ENCODE data around the gene SLC44A5. TPM values are rescaled to one million over a fixed set of nuclear protein-coding genes. Genes with fewer than 3 reads are reported as not detected.
"Not testable (repeated sequence)": the region's sequence is repeated elsewhere in the genome, so short reads cannot be mapped to it uniquely, and the experiment has no call there.

The SLC44A5 gene
- total RNA-seq, 3 donors from 2014 or later: 1.6 to 4.6 (median 4.2) TPM

DNA sequence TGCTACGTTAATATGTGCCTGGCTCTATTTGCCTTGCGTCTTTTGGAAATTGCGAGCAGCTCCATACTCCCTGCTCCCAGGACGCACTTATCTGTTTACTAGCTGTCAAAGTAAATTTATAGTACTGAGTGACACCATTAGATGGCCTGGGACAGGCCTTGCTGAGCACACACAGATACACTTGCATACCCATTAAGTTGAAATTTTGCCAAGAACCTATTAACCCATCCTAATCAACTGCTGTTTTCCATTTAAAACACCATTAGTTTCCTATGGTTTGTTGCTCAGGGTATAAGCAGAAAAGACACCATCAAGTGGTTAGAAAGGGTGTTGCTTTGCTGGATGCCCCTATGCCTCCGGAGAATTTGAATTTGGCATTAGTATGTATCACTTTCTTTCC, 187.3 kb downstream of the SLC44A5 start:
- DNase-seq: no peak
- TF ChIP-seq, protein P1, sequence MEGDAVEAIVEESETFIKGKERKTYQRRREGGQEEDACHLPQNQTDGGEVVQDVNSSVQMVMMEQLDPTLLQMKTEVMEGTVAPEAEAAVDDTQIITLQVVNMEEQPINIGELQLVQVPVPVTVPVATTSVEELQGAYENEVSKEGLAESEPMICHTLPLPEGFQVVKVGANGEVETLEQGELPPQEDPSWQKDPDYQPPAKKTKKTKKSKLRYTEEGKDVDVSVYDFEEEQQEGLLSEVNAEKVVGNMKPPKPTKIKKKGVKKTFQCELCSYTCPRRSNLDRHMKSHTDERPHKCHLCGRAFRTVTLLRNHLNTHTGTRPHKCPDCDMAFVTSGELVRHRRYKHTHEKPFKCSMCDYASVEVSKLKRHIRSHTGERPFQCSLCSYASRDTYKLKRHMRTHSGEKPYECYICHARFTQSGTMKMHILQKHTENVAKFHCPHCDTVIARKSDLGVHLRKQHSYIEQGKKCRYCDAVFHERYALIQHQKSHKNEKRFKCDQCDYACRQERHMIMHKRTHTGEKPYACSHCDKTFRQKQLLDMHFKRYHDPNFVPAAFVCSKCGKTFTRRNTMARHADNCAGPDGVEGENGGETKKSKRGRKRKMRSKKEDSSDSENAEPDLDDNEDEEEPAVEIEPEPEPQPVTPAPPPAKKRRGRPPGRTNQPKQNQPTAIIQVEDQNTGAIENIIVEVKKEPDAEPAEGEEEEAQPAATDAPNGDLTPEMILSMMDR (IDR thresholded peaks at IDR 0.05): no peak
- Histone ChIP-seq H3K9me3 (no peaks in the 10 kb centered on the region), H3K36me3 (ENCODE audit: low read depth) (no peaks in the 10 kb centered on the region), H3K4me3 (no peak overlapping the region), H3K4me1 (ENCODE audit: low read depth) (no peaks in the 10 kb centered on the region)
- intact Hi-C loops (cut with DNase I, micrococcal nuclease): no loop called here
- no peak for ATAC-seq

DNA sequence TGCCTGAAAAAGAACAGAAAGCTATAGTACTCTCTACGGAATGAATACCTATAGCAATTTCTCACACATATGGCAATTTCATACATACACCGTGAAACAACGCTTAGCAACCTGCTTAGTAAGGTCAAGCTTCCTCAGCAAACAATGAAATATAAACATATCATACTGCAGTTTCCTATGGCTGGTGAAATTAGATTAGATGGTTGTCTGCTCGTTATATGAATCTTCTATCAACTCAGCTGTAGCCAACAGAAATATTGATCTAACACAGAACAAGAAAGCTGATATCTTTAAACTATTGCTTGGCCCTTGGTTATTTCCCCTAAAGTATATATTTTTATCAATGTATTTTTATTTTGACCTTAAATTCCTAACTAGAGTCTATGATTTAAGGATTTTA, 187.8 kb downstream of the SLC44A5 start:
- no peaks in the 10 kb centered on the region for H3K4me1 ChIP-seq (ENCODE audit: low read depth)
- no peak for DNase-seq
- TF ChIP-seq, protein P1 (IDR thresholded peaks at IDR 0.05): no peak
- no peak overlapping the region for H3K4me3 ChIP-seq
- H3K9me3 ChIP-seq: no peaks in the 10 kb centered on the region
- intact Hi-C loops (cut with DNase I, micrococcal nuclease): no loop called here
- H3K36me3 ChIP-seq (ENCODE audit: low read depth): no peaks in the 10 kb centered on the region
- no peak for ATAC-seq

DNA sequence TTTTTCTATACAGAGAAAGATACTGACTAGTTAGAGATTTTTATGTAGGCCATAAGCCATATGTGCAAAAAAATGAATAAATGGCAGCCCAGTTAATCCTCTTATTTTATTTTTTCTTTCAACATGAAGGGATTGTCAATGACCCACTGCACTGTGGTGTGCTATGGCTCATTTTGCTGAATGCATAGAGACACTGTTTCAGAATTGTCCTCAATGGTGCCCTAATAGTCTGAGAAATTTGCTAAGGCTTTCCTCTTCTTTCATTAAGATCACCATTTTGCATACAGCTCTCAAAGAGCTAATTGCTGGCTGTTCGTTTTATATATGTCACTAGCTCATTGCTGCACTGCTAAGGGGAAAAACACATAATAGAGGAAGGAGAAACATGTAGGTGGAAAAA, 189.5 kb downstream of the SLC44A5 start:
- H3K4me3 ChIP-seq: no peak overlapping the region
- ATAC-seq (no peak), DNase-seq (no peak)
- no peaks in the 10 kb centered on the region for H3K4me1 ChIP-seq (ENCODE audit: low read depth)
- no peaks in the 10 kb centered on the region for H3K36me3 ChIP-seq (ENCODE audit: low read depth)
- intact Hi-C loops (cut with DNase I, micrococcal nuclease): no loop called here
- TF ChIP-seq, protein P1 (IDR thresholded peaks at IDR 0.05): no peak
- no peaks in the 10 kb centered on the region for H3K9me3 ChIP-seq

DNA sequence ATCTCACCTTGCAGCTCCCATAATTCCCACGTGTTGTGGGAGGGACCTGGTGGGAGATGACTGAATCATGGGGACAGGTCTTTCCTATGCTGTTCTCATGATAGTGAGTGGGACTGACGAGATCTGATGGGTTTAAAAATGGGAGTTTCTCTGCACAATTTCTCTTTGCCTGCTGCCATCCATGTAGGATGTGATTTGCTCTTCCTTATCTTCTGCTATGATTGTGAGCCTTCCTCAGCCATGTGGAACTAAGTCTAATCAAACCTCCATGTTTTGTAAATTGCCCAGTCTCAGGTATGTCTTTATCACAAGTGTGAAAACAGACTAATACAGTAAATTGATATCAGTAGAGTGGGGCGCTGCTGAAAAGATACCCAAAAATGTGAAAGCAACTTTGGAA, 195.7 kb downstream of the SLC44A5 start:
- TF ChIP-seq, protein P1 (IDR thresholded peaks at IDR 0.05): no peak
- Histone ChIP-seq H3K36me3 (ENCODE audit: low read depth) (no peaks in the 10 kb centered on the region), H3K9me3 (peaks cover 3% of the 10 kb centered on the region), H3K4me1 (ENCODE audit: low read depth) (no peaks in the 10 kb centered on the region), H3K4me3 (no peak overlapping the region)
- intact Hi-C loops (cut with DNase I, micrococcal nuclease): no loop called here
- ATAC-seq: no peak
- DNase-seq: no peak

DNA sequence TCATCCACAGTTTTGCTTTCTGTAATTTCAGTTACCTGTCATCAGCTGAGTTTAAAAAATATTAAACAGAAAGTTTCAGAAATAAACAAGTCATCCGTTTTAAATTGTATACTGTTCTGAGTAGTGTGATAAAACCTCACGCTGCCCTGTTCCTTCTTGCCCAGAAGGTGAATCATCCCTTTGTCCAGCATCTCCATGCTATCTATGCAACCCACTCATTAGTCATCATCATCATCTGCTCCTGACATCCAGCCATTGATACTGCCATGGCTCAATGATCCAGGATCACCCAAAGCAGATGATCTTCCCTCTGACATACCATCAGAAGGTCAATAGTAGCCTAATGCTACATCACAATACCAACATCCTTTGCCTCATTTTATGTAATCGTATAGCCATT, 198.3 kb downstream of the SLC44A5 start:
- H3K4me3 ChIP-seq: no peak overlapping the region
- intact Hi-C loops (cut with DNase I, micrococcal nuclease): no loop called here
- TF ChIP-seq, protein P1 (IDR thresholded peaks at IDR 0.05): no peak
- peaks cover 3% of the 10 kb centered on the region for H3K9me3 ChIP-seq
- DNase-seq (no peak), ATAC-seq (no peak)
- no peaks in the 10 kb centered on the region for H3K4me1 ChIP-seq (ENCODE audit: low read depth)
- no peaks in the 10 kb centered on the region for H3K36me3 ChIP-seq (ENCODE audit: low read depth)

DNA sequence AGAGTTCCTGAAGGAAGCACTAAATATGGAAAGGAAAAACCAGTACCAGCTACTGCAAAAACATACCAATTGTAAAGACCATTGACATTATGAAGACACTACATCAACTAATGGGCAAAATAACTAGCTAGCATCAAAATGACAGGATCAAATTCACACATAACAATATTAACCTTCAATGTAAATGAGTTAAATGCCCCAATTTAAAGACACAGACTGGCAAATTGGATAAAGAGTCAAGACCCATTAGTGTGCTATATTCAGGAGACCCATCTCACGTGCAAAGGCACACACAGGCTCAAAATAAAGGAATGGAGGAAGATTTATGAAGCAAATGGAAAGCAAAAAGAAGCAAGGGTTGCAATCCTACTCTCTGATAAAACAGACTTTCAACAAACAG, 206.2 kb downstream of the SLC44A5 start:
- ATAC-seq; H3K4me3 ChIP-seq; H3K9me3 ChIP-seq; H3K4me1 ChIP-seq (ENCODE audit: low read depth); intact Hi-C loops (cut with DNase I, micrococcal nuclease); H3K36me3 ChIP-seq (ENCODE audit: low read depth); DNase-seq: not testable (repeated sequence)

DNA sequence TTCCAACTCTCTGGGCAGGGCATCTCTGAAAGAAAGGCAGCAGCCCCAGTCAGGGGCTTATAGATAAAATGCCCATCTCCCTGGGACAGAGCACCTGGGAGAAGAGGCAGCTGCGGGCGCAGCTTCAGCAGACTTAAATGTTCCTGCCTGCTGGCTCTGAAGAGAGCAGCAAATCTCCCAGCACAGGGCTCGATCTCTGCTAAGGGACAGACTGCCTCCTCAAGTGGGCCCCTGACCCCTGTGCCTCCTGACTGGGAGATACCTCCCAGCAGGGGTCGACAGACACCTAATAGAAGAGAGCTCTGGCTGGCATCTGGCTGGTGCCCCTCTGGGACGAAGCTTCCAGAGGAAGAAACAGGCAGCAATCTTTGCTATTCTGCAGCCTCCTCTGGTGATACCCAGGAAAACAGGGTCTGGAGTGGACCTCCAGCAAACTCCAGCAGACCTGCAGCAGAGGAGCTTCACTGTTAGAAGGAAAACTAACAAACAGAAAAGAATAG, 207.7 kb downstream of the SLC44A5 start:
- ATAC-seq; DNase-seq; H3K36me3 ChIP-seq (ENCODE audit: low read depth); H3K4me1 ChIP-seq (ENCODE audit: low read depth); intact Hi-C loops (cut with DNase I, micrococcal nuclease); H3K9me3 ChIP-seq; H3K4me3 ChIP-seq: not testable (repeated sequence)

Measured in mucosa of descending colon (tissue), 3 donors.